GM10847 (cell line): ENCODE results near the gene OSBPL10.

ENCODE experiments used
- POLR2A ChIP-seq: IDR thresholded peaks from 2 replicates; pipeline ENCODE4 v1.6.1; 2011; ENCODE audit not compliant: insufficient read length; ENCODE audit errors: extremely low read depth

The OSBPL10 gene

GRCh38 chr3:31868236-31868635 lies 112.8 kb downstream of the OSBPL10 start:
- TF ChIP-seq POLR2A = no peak

GRCh38 chr3:31862666-31863279 lies 118.3 kb downstream of the OSBPL10 start:
- no peak for TF ChIP-seq POLR2A

- TF ChIP-seq POLR2A = no peak
Observed at GRCh38 chr3:31861826-31862225, 119.2 kb downstream of the OSBPL10 start.

GRCh38 chr3:31859245-31859644 lies 121.8 kb downstream of the OSBPL10 start:
- TF ChIP-seq POLR2A = no peak

- no peak for TF ChIP-seq POLR2A
Observed at GRCh38 chr3:31858439-31858838, 122.6 kb downstream of the OSBPL10 start.

- no peak for TF ChIP-seq POLR2A
Observed at GRCh38 chr3:31853580-31853979, 127.5 kb downstream of the OSBPL10 start.

- TF ChIP-seq POLR2A = no peak
Observed at GRCh38 chr3:31851278-31851677, 129.8 kb downstream of the OSBPL10 start.

- TF ChIP-seq POLR2A = no peak
Observed at GRCh38 chr3:31848911-31849310, 132.2 kb downstream of the OSBPL10 start.

GRCh38 chr3:31848163-31848818 lies 132.8 kb downstream of the OSBPL10 start:
- no peak for TF ChIP-seq POLR2A

GRCh38 chr3:31847760-31848159 lies 133.3 kb downstream of the OSBPL10 start:
- TF ChIP-seq POLR2A = no peak

GRCh38 chr3:31841515-31841914 lies 139.5 kb downstream of the OSBPL10 start:
- TF ChIP-seq POLR2A = no peak

- TF ChIP-seq POLR2A = no peak
Observed at GRCh38 chr3:31840252-31840651, 140.8 kb downstream of the OSBPL10 start.

GRCh38 chr3:31839144-31839917 lies 141.7 kb downstream of the OSBPL10 start:
- TF ChIP-seq POLR2A = no peak

GRCh38 chr3:31836131-31837075 lies 144.7 kb downstream of the OSBPL10 start:
- TF ChIP-seq POLR2A = no peak
